Naive thymus-derived CD8-positive, alpha-beta T cell (primary cell): ENCODE measurements around the gene UCN. TPM values are rescaled to one million over a fixed set of nuclear protein-coding genes. Genes with fewer than 3 reads are reported as not detected.

ENCODE experiments used
- ATAC-seq, 2 donors: fragments of 150-1000 bp; cut with Tn5 transposase in 1 of 2; sonication (Bioruptor Pico), chemical (Tn5 transposase) in 1 of 2; 1 replicate in 1 of 2; 2 replicates in 1 of 2; pipeline ENCODE4 v1.10.0; 2021; ENCODE audit warnings: mild to moderate bottlenecking in 2 of 2, moderate library complexity in 2 of 2
- POLR2A ChIA-PET: fragments of 350-600 bp; sonication (Branson Sonifier 250); formaldehyde crosslinking; loops from one replicate; lab custom pipeline; 2021; ENCODE audit warnings: antibody characterized with exemption; lab: Charles Lee
- DNase-seq, 10 donors: peaks; one replicate each; pipeline versions ENCODE4 v3.0.0 to v3.0.0-alpha.2; 2020 to 2022
- H3K27ac Mint-ChIP-seq, 10 donors: one replicate each; pipeline ENCODE4 v1.8.0; 2020 to 2022; ENCODE audit warnings: mild to moderate bottlenecking in 10 of 10, mixed read lengths in 10 of 10, moderate library complexity in 4 of 10, inconsistent platforms in 1 of 10
- H3K27me3 Mint-ChIP-seq, 5 donors: one replicate each; pipeline ENCODE4 v1.8.0; 2021 to 2022; ENCODE audit warnings: mixed read lengths in 5 of 5
- H3K36me3 Mint-ChIP-seq, 3 donors: one replicate each; pipeline ENCODE4 v1.8.0; 2020 to 2022; ENCODE audit warnings: mixed read lengths in 3 of 3, mild to moderate bottlenecking in 2 of 3, inconsistent platforms in 1 of 3
- H3K4me1 Mint-ChIP-seq, 4 donors: one replicate each; pipeline ENCODE4 v1.8.0; 2021 to 2022; ENCODE audit warnings: mixed read lengths in 4 of 4
- H3K4me3 Mint-ChIP-seq, 10 donors: one replicate each; pipeline ENCODE4 v1.8.0; 2020 to 2022; ENCODE audit warnings: mild to moderate bottlenecking in 10 of 10, mixed read lengths in 10 of 10, moderate library complexity in 6 of 10, inconsistent platforms in 1 of 10
- H3K9me3 Mint-ChIP-seq, 9 donors: one replicate each; pipeline ENCODE4 v1.8.0; 2020 to 2022; ENCODE audit warnings: mixed read lengths in 9 of 9, mild to moderate bottlenecking in 3 of 9, inconsistent platforms in 1 of 9, moderate library complexity in 1 of 9
- polyA plus RNA-seq, 3 donors: library from polyadenylated mRNA; unstranded; fragments of 300-500 nt; fragmentation: Illumina TruSeq; gene quantifications; one replicate each; pipeline ENCODE4 v1.2.3, GENCODE V29; 2021
- total RNA-seq, 8 experiments: library from RNA in 2 of 8; stranded (reverse) in 2 of 8; gene quantifications; one replicate each; pipeline ENCODE4 v1.2.3 and lab custom pipeline; 2021 to 2026

Gene UCN
- total and polyA plus RNA-seq, 5 experiments from 2014 or later: 0.54 to 6.9 (median 1.3) TPM

- Mint-ChIP-seq H3K4me3 (peak overlapping the region in 9 of 10 donors; percentile 80 to 99 (median 92)), H3K9me3 (peaks cover 0 to 2% (median 0%) of the 10 kb centered on the region in 9 donors), H3K36me3 (peaks cover 0 to 14% (median 2%) of the 10 kb centered on the region in 3 donors), H3K4me1 (peaks cover 22 to 30% (median 28%) of the 10 kb centered on the region in 4 donors), H3K27ac (peak overlapping the region in 3 of 10 donors; percentile 50 to 91 (median 88)), H3K27me3 (peaks cover 33 to 44% (median 37%) of the 10 kb centered on the region in 5 donors)
- ATAC-seq: peak; percentile 60 to 64
- POLR2A ChIA-PET: interaction anchor here (0.6 to 2.5 kb wide), 4 partner anchors 12 to 59 kb away, joined by 3 to 11 read pairs (median 4); partner anchors contain the start of genes CAD and MPV17
- peak in 4 of 10 donors; percentile 21 to 64 (median 32) for DNase-seq
These were observed 43.9 kb downstream of the UCN start for GRCh38 chr2:27264253-27264752.

- peak in 3 of 10 donors; percentile 11 to 62 (median 15) for DNase-seq
These were observed 44.7 kb downstream of the UCN start for GRCh38 chr2:27263287-27264252.

GRCh38 chr2:27262379-27263286 is 45.6 kb downstream of the UCN start, which contains the start of gene SLC30A3:
Gene SLC30A3 (minus strand): TSS chr2:27263047. CDS start chr2:27262906, 141 bp downstream.
- ATAC-seq (peak; percentile 40 to 63), DNase-seq (peak; percentile 29 to 77 (median 48))
- H3K9me3 Mint-ChIP-seq: peaks cover 0 to 2% (median 0%) of the 10 kb centered on the region in 9 donors
- peaks cover 0 to 14% (median 2%) of the 10 kb centered on the region in 3 donors for H3K36me3 Mint-ChIP-seq
- H3K27me3 Mint-ChIP-seq: peaks cover 39 to 59% (median 45%) of the 10 kb centered on the region in 5 donors
- H3K4me3 Mint-ChIP-seq: peak within 1 kb of the TSS; percentile 80 to 99 (median 90)
- POLR2A ChIA-PET: interaction anchor here (0.6 kb wide), 2 partner anchors 10 to 33 kb away, joined by 3 read pairs; no protein-coding TSS in a partner anchor
- peak within 1 kb of the TSS in 4 of 10 donors; percentile 37 to 91 (median 74) for H3K27ac Mint-ChIP-seq
- peaks cover 22 to 30% (median 28%) of the 10 kb centered on the region in 4 donors for H3K4me1 Mint-ChIP-seq

More at GRCh38 chr2:27263287-27264252, 44.7 kb downstream of the UCN start:
- Mint-ChIP-seq H3K36me3 (peaks cover 0 to 14% (median 2%) of the 10 kb centered on the region in 3 donors), H3K27ac (peak overlapping the region in 5 of 10 donors; percentile 37 to 91 (median 79)), H3K27me3 (peaks cover 37 to 49% (median 38%) of the 10 kb centered on the region in 5 donors), H3K4me3 (peak overlapping the region in 9 of 10 donors; percentile 80 to 99 (median 92)), H3K9me3 (peaks cover 0 to 2% (median 0%) of the 10 kb centered on the region in 9 donors), H3K4me1 (peaks cover 22 to 30% (median 28%) of the 10 kb centered on the region in 4 donors)
- ATAC-seq: no peak
- POLR2A ChIA-PET: interaction anchor here (1.5 to 2.5 kb wide), 3 partner anchors 16 to 59 kb away, joined by 4 to 11 read pairs (median 5); partner anchors contain the start of genes CAD and MPV17

- H3K4me1 Mint-ChIP-seq: peaks cover 22 to 30% (median 28%) of the 10 kb centered on the region in 4 donors
- peak overlapping the region in 1 of 10 donors; percentile 29 for H3K27ac Mint-ChIP-seq
- peak overlapping the region; percentile 59 to 89 (median 80) for H3K4me3 Mint-ChIP-seq
- H3K36me3 Mint-ChIP-seq: peaks cover 0 to 14% (median 2%) of the 10 kb centered on the region in 3 donors
- POLR2A ChIA-PET: interaction anchor here (0.6 kb wide), 2 partner anchors 11 to 32 kb away, joined by 3 read pairs; no protein-coding TSS in a partner anchor
- H3K27me3 Mint-ChIP-seq: peaks cover 39 to 66% (median 53%) of the 10 kb centered on the region in 5 donors
- DNase-seq (peak in 1 of 10 donors; percentile 18), ATAC-seq (no peak)
- H3K9me3 Mint-ChIP-seq: peaks cover 0 to 2% (median 0%) of the 10 kb centered on the region in 9 donors
These were observed 46.3 kb downstream of the UCN start for GRCh38 chr2:27261926-27262298.

DNA sequence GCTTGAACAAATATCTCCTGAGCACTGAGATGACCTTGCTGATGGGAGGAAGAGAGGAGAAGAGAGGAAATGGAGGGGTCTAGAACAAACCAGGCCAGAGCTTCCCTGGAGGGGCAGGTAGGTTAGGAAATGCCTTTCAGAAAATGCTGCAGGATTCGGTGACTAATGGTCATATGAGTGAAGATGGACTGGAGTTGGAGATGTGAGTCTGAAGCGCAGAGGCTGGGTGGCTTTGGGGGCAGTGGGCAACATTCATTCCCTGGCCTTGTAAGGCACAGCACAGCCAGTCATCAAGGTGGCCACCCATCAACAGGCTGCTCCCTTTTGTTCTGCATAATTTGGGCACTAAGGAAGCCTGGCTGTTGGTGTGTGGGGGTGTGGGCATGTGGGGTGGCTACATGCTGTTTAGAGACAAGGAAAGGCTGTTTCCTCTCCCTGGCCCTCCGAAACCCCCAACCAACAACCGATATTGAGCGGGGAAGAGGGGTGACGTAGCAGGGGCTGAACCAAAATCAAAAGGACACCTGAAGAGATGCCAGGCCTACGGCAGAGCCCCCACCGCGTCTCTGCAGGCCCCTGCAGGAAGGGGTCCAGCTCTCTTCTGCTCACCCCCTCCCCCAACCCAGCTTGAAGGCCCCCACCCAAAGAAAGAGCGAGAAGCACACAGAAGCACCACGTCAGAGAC is 46.9 kb downstream of the UCN start:
- H3K4me3 Mint-ChIP-seq: peak overlapping the region; percentile 59 to 89 (median 80)
- no peak for ATAC-seq
- peaks cover 0 to 14% (median 2%) of the 10 kb centered on the region in 3 donors for H3K36me3 Mint-ChIP-seq
- peaks cover 0 to 2% (median 0%) of the 10 kb centered on the region in 9 donors for H3K9me3 Mint-ChIP-seq
- H3K27ac Mint-ChIP-seq: peak overlapping the region in 2 of 10 donors; percentile 26 to 54
- POLR2A ChIA-PET: no interaction called here
- DNase-seq: peak in 1 of 10 donors; percentile 45
- H3K27me3 Mint-ChIP-seq: peaks cover 42 to 71% (median 57%) of the 10 kb centered on the region in 5 donors
- H3K4me1 Mint-ChIP-seq: peaks cover 24 to 30% (median 28%) of the 10 kb centered on the region in 4 donors

DNA sequence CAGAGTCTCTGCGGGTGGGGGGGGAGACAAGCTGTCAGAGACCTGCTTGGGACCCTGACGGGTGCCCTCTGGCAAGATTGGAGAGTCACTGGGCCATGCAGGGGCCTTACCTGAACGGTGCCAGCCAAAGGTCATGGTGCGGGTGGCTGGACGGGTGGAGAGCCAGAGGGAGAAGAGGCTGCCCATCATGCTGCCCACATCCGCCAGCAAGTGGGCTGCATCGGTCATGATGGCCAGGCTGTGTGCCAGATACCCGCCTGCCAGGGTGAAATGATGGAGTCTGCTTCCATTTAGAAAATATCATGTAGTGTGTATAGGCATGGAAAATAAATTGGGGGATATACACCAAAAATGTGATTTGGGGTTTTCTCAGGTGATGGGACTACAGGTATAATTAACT is 50.2 kb downstream of the UCN start:
- Mint-ChIP-seq H3K4me3 (no peak overlapping the region), H3K9me3 (peaks cover 0 to 2% (median 0%) of the 10 kb centered on the region in 9 donors), H3K27me3 (peaks cover 32 to 83% (median 65%) of the 10 kb centered on the region in 5 donors), H3K4me1 (peaks cover 9 to 16% (median 11%) of the 10 kb centered on the region in 4 donors), H3K36me3 (peaks cover 0 to 8% (median 0%) of the 10 kb centered on the region in 3 donors), H3K27ac (no peak overlapping the region)
- no peak for ATAC-seq
- POLR2A ChIA-PET: no interaction called here
- no peak for DNase-seq

Other genes with a start within 250 kb of the UCN start
- gene OST4, start 236.8 kb downstream of the UCN start, total RNA-seq: 100 to 1,000 TPM; 246 to 268 TPM
- gene OST4, start 236.8 kb downstream of the UCN start, polyA plus RNA-seq: 100 to 1,000 TPM; 827 to 916 (median 901) TPM
- gene EMILIN1, start 229.8 kb downstream of the UCN start, total RNA-seq: under 1 TPM; 0.41 to 0.86 TPM
- 1 to 10 TPM in 1 of 3 donors, under 1 TPM in 2; 0.90 to 1.1 (median 0.98) TPM for gene EMILIN1, start 229.8 kb downstream of the UCN start, polyA plus RNA-seq
- gene KHK, start 221.7 kb downstream of the UCN start, total RNA-seq: 1 to 10 TPM; 6.3 to 7.2 TPM
- 1 to 10 TPM; 6.0 to 8.9 (median 6.1) TPM for gene KHK, start 221.7 kb downstream of the UCN start, polyA plus RNA-seq
- under 1 TPM; 0.22 to 0.68 TPM for gene CGREF1, start 189.3 kb downstream of the UCN start, total RNA-seq
- under 1 TPM; 0.38 to 0.69 (median 0.40) TPM for gene CGREF1, start 189.3 kb downstream of the UCN start, polyA plus RNA-seq
- 1 to 10 TPM; 2.1 to 2.7 TPM for gene ABHD1, start 184.6 kb downstream of the UCN start, total RNA-seq
- 1 to 10 TPM; 1.3 to 1.7 (median 1.4) TPM for gene ABHD1, start 184.6 kb downstream of the UCN start, polyA plus RNA-seq
- gene PREB, start 173.8 kb downstream of the UCN start, total RNA-seq: 10 to 100 TPM; 35.9 to 43.3 TPM
- 10 to 100 TPM; 40.6 to 58.4 (median 51.1) TPM for gene PREB, start 173.8 kb downstream of the UCN start, polyA plus RNA-seq
- not detected for gene PRR30, start 169.0 kb downstream of the UCN start, total RNA-seq
- not detected for gene PRR30, start 169.0 kb downstream of the UCN start, polyA plus RNA-seq
- gene TCF23, start 159.4 kb downstream of the UCN start, total RNA-seq: not detected
- gene TCF23, start 159.4 kb downstream of the UCN start, polyA plus RNA-seq: not detected
- 100 to 1,000 TPM; 105 TPM for gene ATRAID, start 96.4 kb downstream of the UCN start, total RNA-seq
- 100 to 1,000 TPM; 299 to 388 (median 360) TPM for gene ATRAID, start 96.4 kb downstream of the UCN start, polyA plus RNA-seq
- 10 to 100 TPM; 39.1 to 39.5 TPM for gene SLC5A6, start 96.2 kb downstream of the UCN start, total RNA-seq
- 10 to 100 TPM; 14.3 to 17.8 (median 17.2) TPM for gene SLC5A6, start 96.2 kb downstream of the UCN start, polyA plus RNA-seq
- gene CAD, start 91.1 kb downstream of the UCN start, total RNA-seq: 10 to 100 TPM; 52.8 to 59.7 TPM
- 10 to 100 TPM; 18.0 to 31.9 (median 27.7) TPM for gene CAD, start 91.1 kb downstream of the UCN start, polyA plus RNA-seq
- gene SLC30A3, start 45.4 kb downstream of the UCN start, total RNA-seq: not detected
- under 1 TPM in 1 of 3 donors, not detected in 2; 0.13 TPM for gene SLC30A3, start 45.4 kb downstream of the UCN start, polyA plus RNA-seq
- gene DNAJC5G, start 33.0 kb downstream of the UCN start, total RNA-seq: not detected
- gene DNAJC5G, start 33.0 kb downstream of the UCN start, polyA plus RNA-seq: not detected
- gene TRIM54, start 26.0 kb downstream of the UCN start, total RNA-seq: under 1 TPM in 1 of 2 experiments, not detected in 1; 0.19 TPM
- not detected for gene TRIM54, start 26.0 kb downstream of the UCN start, polyA plus RNA-seq
- gene MPV17, start 14.7 kb upstream of the UCN start, total RNA-seq: 100 to 1,000 TPM; 109 to 111 TPM
- 100 to 1,000 TPM; 110 to 135 (median 124) TPM for gene MPV17, start 14.7 kb upstream of the UCN start, polyA plus RNA-seq
- 100 to 1,000 TPM in 1 of 2 experiments, 10 to 100 TPM in 1; 96.5 to 105 TPM for gene GTF3C2, start 48.3 kb upstream of the UCN start, total RNA-seq
- gene GTF3C2, start 48.3 kb upstream of the UCN start, polyA plus RNA-seq: 10 to 100 TPM; 26.2 to 46.1 (median 31.3) TPM
- gene EIF2B4, start 61.9 kb upstream of the UCN start, total RNA-seq: 10 to 100 TPM; 54.9 to 55.5 TPM
- 10 to 100 TPM; 26.4 to 41.2 (median 30.0) TPM for gene EIF2B4, start 61.9 kb upstream of the UCN start, polyA plus RNA-seq
- gene SNX17, start 62.2 kb upstream of the UCN start, total RNA-seq: 100 to 1,000 TPM; 121 to 122 TPM
- gene SNX17, start 62.2 kb upstream of the UCN start, polyA plus RNA-seq: 100 to 1,000 TPM; 200 to 217 (median 215) TPM
- 10 to 100 TPM; 18.6 to 18.8 TPM for gene ZNF513, start 72.3 kb upstream of the UCN start, total RNA-seq
- gene ZNF513, start 72.3 kb upstream of the UCN start, polyA plus RNA-seq: 1 to 10 TPM; 2.0 to 6.0 (median 2.5) TPM
- gene PPM1G, start 101.1 kb upstream of the UCN start, total RNA-seq: 10 to 100 TPM; 46.3 to 48.4 TPM
- gene PPM1G, start 101.1 kb upstream of the UCN start, polyA plus RNA-seq: 10 to 100 TPM; 57.1 to 85.2 (median 66.1) TPM
- gene NRBP1, start 120.2 kb upstream of the UCN start, total RNA-seq: 100 to 1,000 TPM; 118 TPM
- gene NRBP1, start 120.2 kb upstream of the UCN start, polyA plus RNA-seq: 100 to 1,000 TPM in 1 of 3 donors, 10 to 100 TPM in 2; 73.4 to 107 (median 78.8) TPM
- 10 to 100 TPM; 20.9 to 23.7 TPM for gene KRTCAP3, start 133.9 kb upstream of the UCN start, total RNA-seq
- 1 to 10 TPM; 3.1 to 3.9 (median 3.6) TPM for gene KRTCAP3, start 133.9 kb upstream of the UCN start, polyA plus RNA-seq
- 10 to 100 TPM; 32.2 to 40.6 TPM for gene IFT172, start 181.3 kb upstream of the UCN start, total RNA-seq
- 1 to 10 TPM; 1.1 to 4.9 (median 3.4) TPM for gene IFT172, start 181.3 kb upstream of the UCN start, polyA plus RNA-seq
- not detected for gene FNDC4, start 186.8 kb upstream of the UCN start, total RNA-seq
- under 1 TPM in 2 of 3 donors, not detected in 1; 0.09 to 0.15 TPM for gene FNDC4, start 186.8 kb upstream of the UCN start, polyA plus RNA-seq
- not detected for gene GCKR, start 188.4 kb upstream of the UCN start, total RNA-seq
- gene GCKR, start 188.4 kb upstream of the UCN start, polyA plus RNA-seq: not detected